ENCODE data around the gene VIL1. TPM values are rescaled to one million over a fixed set of nuclear protein-coding genes. Genes with fewer than 3 reads are reported as not detected.

The VIL1 gene
- total RNA-seq, 1 donor from 2014 or later: 0.05 TPM

DNA sequence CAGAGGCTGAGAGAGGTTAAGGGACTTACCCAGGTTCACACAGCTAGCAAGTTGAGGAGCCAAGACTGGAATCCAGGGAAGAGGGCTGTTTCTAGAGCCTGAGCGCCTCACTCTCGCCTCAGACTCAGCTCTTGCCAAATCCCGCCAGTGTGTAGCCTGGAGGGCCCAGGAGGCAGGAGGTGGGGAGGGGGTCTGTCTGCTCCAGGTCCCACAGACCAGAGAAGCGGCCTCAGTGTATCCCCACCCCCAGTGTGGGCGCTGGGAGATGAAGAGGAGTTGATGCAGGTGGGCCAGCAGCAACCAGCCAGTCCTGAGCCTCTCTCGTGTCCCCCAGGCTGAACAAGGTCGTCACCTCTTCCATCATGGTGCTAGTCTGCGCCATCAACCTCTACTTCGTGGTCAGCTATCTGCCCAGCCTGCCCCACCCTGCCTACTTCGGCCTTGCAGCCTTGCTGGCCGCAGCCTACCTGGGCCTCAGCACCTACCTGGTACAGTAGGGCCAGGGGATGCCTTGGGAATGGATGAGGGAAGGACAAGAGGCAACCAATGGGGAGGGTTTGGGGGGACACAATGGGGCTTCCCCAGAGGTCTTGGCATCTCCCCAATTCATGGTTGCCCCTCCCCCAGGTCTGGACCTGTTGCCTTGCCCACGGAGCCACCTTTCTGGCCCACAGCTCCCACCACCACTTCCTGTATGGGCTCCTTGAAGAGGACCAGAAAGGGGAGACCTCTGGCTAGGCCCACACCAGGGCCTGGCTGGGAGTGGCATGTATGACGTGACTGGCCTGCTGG is 24.4 kb upstream of the VIL1 start:
- DNase-seq (ENCODE audit: low read depth): no peak

DNA sequence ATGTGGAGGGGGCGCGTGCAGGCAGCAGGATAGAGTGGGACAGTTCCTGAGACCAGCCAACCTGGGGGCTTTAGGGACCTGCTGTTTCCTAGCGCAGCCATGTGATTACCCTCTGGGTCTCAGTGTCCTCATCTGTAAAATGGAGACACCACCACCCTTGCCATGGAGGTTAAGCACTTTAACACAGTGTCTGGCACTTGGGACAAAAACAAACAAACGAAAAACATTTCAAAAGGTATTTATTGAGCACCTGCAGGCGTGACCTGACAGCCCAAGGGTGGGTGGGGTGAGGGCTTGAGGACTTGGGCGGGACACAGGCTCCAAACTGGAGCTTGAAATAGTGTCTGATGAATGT is 23.9 kb upstream of the VIL1 start:
- no peak for DNase-seq (ENCODE audit: low read depth)

DNA sequence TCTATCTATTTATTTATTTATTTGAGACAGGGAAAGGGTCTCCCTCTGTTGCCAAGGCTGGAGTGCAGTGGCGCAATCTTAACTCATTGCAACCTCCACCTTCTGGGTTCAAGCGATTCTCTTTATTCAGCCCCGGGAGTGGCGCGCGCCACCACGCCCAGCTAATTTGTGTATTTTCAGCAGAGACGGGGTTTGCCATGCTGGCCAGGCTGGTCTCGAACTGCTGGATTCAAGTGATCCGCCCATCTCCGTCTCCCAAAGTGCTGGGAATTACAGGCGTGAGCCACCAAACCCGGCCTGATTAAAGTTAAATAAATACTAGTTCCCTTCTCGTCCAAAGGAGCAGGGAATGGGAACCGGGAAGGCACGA is 23.5 kb upstream of the VIL1 start:
- no peak for DNase-seq (ENCODE audit: low read depth)

DNA sequence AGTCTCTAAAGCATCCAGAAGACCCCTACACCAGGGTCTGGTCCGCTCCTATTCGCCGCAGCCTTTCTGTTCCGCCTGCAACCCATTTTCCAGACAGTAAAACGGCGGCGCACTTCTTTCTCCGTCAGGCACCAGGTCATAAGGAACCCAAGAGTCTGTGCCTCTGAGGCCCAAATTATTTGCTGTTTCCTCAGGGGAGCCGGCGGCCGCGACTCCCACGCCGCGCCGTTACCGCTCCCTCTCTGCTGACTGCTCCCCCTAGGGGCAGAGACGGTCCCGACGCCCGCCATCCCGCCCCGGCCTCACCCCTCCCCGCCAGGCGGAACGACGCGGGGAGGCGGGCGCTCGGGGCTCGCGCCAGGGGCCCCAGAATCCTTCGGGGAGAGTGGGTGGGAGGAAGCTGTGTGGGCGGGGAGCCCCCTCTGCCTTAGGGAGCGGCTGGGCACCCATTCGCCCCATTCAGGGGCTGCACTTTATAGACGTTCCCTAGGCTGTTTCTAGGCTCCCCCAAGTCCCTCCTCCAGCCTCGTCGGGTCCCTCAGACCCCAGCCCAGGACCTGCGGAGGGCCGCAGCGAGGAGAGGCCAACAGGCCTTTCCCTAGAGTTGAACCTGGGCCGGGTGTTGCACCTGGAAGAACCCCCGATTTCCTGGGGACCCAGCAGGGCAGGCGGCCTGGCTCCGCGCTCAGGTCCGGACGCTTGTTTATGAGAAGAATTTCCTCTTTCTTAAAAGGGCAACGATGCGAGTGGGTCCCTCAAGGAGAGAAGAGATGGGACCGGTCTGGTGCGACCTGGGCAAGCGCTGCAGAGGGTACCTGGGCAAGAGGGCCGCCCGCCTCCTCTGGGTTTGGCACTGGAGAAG is 22.9 kb upstream of the VIL1 start:
- peak; percentile 83 for DNase-seq (ENCODE audit: low read depth)

DNA sequence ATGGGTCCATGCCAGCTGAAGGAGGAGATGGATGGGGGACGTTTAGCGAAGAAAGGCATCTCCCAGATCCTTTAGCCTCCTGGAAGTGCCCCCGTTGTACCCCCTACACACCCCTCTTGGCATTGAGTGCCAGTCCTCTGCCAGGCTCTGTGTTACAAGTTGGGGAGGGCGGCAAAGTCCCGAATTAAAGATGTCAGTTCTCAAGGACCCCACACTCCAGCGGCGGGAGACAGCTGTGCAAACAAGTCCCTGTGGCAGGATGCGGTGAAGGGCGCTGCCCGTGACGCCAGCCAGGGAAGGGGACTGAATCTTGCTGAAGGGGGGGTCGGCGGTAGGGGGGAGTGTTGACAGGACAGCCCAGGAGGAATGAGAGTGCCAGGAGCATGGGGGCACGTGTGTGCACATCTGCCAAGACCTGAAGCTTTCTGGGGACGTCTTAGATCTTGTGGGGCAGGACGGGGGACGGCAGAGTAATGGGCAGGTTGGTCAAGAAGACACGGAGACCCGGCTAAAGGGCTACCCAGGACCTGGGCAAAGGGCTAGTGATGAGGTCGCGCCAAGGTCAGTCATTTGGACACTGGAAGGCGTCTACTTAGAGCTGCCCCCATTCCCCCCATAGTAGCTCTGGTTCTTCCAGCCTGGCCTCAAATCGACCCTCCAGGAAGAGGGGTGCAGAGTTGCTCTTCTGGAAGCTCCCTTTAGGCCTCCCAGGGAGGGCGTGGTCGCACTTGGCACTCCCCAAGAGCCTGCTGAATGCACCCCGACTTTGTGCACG is 22.0 kb upstream of the VIL1 start:
- peak; percentile 22 for DNase-seq (ENCODE audit: low read depth)

DNA sequence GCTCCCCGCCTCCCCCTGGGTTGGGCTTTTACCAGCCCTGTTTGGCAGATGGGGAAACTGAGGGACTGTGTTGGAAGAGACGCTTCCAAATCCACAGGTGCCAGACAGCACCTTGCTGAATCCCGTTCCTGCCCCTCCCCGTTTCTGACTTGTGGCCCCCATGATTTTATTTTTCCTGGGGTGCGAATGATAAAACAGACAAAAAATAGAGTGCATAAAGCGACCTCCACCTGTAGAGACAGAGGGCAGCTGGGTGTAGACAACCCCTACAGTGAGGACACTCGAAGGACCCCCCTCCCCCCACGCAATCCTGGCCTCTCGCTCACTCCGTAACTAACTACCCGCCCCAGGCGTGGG is 21.5 kb upstream of the VIL1 start:
- DNase-seq (ENCODE audit: low read depth): no peak

DNA sequence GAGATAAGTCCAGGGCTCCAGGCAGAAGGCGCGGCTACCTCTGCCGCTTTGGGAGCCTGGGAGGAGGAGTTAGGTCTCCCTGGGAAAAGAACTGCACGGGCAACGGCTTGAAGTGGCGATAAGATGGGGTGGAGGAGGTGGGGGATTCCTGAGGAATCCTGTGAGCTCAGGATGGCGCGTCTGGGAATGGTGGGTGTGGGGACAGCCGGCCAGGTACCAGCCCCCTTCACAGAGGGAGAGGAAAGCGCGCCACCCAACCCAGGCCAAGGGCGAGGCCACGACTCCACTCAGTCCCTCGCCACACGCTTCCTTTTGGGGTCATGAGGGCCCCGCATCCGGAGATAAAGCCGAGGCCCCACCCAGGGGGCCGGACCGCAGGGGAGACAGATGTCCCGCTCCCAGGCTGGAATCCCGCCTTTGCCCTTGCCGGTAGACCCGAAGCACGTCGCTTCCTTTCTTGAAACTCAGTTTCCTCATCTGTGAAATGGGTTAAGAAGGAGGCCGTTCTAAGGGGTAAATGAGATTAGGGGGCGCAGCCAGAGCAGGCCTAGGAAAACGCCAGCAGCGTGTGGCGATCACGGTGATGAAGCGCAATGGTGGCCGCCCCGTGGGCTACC is 21.0 kb upstream of the VIL1 start:
- peak; percentile 70 for DNase-seq (ENCODE audit: low read depth)

DNA sequence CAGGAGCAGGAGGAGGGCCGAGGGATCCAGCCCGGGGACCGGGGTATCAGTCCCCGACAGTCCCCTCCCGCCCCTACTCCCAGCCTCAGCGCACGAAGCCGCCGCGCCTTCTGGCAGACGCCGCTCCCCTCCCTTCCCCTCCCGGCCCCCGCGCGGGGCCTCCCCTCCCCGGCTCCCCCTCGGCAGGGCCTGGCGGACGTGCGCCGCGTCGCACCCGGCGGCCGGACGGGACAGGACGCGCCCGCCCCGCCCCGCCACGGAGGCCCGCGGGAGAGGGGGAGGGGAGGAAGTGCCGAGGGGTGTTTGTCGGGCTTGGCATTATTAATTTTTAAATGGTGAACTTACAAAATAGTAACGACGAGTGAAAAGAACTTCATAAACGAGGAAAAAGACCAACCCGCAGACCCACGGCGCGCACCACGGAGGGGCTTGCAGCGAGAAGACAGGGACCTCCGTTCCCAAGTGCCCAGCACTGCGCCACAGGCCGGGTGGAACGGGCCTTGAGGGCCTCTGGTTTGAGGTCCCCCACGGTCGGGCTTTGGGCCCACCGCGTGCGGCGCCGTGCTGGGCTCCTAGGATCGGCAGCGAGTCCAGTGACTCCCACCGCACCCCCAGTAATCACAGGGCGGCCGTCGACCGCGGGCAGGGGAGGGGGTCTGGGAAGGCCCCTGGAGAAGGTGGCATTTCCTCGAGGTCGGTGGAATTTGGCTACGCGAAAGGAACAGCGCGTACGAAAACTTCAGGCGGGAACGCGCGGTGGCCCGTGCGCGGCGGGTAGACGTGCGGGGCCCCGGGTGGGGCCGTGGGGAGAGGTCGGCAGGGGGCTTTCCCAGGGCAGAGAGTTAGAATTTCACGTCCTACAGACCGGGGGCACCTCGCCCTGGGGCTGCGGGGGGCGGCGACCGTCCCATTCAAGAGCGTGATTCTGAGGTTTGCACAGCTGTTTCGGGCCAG is 20.2 kb upstream of the VIL1 start:
- DNase-seq (ENCODE audit: low read depth): no peak

DNA sequence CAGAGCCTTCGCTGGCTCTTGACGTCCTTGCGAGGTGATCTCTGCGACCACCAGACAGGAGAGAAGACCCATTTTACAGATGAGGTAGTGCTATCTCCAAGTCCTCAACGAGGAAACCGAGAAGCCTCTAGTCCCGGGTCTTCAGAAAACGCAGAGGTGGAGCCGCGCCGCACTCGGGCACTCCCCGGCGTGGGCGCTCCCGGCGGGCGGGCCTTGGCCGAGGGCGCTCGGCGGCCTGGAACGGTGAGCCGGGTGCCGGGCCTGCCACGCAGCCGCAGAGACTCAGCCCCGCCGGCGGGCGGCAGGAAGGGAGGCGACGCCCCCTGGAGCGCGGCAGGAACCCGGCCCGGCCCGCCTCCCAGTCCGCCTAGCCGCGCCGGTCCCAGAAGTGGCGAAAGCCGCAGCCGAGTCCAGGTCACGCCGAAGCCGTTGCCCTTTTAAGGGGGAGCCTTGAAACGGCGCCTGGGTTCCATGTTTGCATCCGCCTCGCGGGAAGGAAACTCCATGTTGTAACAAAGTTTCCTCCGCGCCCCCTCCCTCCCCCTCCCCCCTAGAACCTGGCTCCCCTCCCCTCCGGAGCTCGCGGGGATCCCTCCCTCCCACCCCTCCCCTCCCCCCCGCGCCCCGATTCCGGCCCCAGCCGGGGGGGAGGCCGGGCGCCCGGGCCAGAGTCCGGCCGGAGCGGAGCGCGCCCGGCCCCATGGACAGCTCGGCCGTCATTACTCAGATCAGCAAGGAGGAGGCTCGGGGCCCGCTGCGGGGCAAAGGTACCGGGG is 19.3 kb upstream of the VIL1 start, which contains the start of gene CTDSP1:
Gene CTDSP1, plus strand, starts transcription at position 478 of the 776 bp plus-strand sequence. Its CDS starts 223 bp downstream, at position 701.
- peak; percentile 88 for DNase-seq (ENCODE audit: low read depth)

DNA sequence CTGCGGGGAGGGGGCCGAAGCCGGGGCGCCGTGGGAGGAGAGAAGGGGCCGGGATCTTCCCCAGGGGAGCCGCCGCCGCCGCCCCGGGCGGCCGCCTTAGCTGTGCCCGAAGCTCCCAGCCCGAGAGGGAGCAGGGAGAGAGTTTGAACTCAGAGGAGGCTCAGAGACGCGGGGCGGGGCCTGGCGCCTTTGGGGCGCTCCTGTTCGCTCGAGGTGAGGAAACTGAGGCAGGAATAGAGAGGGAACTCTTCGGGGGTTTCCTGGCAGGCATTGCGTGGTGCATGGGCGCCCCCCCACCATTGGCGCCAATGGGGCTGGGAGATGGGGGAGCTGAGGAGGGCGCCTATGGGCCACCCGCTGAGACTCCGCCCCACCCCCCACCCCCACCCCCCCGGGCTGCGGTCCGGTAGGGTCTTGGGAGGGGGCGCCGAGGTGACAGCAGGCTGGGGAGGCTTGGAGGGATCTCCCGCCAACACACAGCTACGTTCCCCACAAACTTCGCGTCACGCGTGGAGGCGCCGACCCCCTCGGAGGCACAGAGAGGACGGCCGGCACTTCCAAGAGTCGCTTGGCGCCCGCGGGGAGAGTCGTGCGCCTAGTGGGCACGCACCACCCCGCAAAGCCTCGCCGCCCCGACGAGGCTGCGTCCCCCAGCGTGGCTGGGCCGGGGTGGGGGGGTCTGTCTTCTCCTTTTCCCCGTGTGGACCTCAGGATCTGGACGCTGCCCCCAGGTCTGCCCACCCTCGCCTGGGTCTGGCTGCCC is 18.6 kb upstream of the VIL1 start:
- no peak for DNase-seq (ENCODE audit: low read depth)

DNA sequence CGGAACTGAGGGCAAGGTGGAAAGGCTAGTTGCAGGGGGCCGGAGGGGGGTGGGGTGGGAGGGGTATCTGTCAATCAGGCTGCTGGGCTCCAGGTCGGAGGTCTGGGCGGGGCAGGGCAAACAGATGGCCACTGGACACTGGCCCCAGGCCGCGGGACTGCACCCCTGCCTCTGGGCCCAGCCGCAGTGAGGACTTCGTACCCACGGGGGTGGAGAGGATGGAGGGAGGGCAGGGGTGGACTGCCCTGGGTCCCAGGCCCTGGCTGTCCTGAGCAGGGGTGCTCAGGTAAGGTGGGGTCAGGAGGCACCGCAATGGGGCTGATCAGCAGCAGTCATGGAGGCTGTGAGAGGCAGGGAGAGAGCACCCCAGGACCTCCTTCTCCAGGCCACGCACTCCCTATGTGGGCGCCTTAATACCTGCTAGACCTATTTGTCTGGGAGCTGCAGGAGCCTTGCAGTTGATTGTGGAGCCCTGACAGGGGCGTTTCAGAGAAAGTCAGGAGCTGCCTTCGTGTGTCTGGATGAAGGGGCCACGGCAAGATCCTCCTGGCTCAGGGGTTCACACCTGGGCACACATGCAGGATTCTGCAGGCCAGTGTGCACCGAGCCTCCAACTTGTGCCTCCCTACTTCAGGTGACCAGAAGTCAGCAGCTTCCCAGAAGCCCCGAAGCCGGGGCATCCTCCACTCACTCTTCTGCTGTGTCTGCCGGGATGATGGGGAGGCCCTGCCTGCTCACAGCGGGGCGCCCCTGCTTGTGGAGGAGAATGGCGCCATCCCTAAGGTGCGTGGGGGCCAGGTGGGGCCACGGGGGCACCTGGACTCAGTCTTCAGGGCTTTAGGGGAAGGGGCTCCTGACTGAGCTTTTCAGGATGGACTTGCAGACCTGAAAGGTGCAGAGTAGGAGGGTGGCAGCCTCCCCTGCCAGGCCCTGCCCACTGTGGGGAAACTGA is 17.7 kb upstream of the VIL1 start:
- DNase-seq (ENCODE audit: low read depth): no peak

DNA sequence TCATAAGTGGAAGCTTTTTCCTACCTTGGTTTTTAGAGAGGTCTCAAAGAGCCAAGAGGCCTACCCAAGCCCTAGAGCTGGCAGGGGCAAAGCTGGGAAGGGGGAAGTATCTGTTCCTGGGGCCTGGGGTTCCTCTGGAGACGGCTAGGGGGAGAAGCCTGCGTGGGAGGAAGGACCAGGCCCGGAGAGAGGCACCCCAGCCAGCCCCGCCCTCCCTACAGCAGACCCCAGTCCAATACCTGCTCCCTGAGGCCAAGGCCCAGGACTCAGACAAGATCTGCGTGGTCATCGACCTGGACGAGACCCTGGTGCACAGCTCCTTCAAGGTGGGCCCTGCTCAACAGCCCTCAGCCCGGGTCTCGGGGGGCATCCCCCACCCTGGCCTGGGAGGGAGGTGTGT is 17.0 kb upstream of the VIL1 start:
- DNase-seq (ENCODE audit: low read depth): no peak

DNA sequence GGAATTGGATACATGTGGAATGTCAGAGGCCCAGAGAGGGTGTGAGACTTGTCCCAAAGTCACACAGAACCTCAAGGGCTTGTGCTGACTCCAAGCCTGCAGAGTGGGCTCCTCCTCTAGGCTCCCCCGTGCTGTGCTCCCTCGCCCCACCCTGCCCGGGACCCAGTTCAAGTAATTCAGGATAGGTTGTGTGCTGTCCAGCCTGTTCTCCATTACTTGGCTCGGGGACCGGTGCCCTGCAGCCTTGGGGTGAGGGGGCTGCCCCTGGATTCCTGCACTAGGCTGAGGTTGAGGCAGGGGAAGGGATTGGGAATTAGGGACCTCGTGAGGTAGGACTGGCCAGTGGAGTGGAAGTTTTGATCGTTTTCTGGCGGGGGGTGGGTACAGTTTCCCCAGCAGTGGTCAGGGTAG is 16.4 kb upstream of the VIL1 start:
- DNase-seq (ENCODE audit: low read depth): no peak

DNA sequence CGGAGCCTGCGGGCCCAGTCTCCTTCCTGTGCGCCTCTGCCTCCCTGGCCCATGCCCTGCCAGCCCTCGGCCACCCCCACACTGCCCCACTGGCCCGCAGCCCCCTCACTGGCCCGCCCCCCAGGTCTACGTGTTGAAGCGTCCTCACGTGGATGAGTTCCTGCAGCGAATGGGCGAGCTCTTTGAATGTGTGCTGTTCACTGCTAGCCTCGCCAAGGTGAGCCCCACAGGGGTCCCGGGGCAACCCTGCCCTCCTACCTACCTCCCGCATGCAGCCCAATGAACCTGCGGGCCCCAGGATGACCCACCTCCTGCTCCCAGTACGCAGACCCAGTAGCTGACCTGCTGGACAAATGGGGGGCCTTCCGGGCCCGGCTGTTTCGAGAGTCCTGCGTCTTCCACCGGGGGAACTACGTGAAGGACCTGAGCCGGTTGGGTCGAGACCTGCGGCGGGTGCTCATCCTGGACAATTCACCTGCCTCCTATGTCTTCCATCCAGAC is 16.0 kb upstream of the VIL1 start:
- no peak for DNase-seq (ENCODE audit: low read depth)

DNA sequence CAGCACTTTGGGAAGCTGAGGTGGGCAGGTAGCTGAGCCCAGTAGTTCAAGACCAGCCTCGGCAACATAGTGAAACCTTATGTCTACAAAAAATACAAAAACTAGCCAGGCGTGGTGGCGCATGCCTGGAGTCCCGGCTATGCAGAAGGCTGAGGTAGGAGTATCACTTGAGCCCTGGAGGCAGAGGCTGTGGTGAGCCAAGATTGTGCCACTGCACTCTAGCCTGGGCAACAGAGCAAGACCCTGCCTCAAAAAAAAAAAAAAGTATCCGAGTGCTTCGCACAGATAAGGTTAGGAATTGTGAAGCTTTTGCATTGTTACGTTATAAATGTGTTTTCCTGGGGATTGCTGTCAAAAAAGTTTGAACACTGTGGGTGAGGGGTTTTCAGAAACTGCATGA is 15.1 kb upstream of the VIL1 start:
- DNase-seq (ENCODE audit: low read depth): no peak

DNA sequence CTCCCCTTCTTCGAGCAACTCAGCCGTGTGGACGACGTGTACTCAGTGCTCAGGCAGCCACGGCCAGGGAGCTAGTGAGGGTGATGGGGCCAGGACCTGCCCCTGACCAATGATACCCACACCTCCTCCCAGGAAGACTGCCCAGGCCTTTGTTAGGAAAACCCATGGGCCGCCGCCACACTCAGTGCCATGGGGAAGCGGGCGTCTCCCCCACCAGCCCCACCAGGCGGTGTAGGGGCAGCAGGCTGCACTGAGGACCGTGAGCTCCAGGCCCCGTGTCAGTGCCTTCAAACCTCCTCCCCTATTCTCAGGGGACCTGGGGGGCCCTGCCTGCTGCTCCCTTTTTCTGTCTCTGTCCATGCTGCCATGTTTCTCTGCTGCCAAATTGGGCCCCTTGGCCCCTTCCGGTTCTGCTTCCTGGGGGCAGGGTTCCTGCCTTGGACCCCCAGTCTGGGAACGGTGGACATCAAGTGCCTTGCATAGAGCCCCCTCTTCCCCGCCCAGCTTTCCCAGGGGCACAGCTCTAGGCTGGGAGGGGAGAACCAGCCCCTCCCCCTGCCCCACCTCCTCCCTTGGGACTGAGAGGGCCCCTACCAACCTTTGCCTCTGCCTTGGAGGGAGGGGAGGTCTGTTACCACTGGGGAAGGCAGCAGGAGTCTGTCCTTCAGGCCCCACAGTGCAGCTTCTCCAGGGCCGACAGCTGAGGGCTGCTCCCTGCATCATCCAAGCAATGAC is 14.4 kb upstream of the VIL1 start:
- DNase-seq (ENCODE audit: low read depth): no peak

DNA sequence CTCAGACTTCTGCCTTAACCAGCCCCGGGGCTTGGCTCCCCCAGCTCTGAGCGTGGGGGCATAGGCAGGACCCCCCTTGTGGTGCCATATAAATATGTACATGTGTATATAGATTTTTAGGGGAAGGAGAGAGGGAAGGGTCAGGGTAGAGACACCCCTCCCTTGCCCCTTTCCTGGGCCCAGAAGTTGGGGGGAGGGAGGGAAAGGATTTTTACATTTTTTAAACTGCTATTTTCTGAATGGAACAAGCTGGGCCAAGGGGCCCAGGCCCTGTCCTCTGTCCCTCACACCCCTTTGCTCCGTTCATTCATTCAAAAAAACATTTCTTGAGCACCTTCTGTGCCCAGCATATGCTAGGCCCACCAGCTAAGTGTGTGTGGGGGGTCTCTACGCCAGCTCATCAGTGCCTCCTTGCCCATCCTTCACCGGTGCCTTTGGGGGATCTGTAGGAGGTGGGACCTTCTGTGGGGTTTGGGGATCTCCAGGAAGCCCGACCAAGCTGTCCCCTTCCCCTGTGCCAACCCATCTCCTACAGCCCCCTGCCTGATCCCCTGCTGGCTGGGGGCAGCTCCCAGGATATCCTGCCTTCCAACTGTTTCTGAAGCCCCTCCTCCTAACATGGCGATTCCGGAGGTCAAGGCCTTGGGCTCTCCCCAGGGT is 13.7 kb upstream of the VIL1 start:
- no peak for DNase-seq (ENCODE audit: low read depth)

Measured in renal cortical epithelial cell (primary cell).